ENCODE data around the gene UBTF. TPM values are rescaled to one million over a fixed set of nuclear protein-coding genes. Genes with fewer than 3 reads are reported as not detected.

The UBTF gene
- total RNA-seq, 1 donor from 2014 or later = 53.9 TPM

- DNase-seq = no peak
- peaks cover 20% of the 10 kb centered on the region for H3K36me3 ChIP-seq
- intact Hi-C loops (cut with micrococcal nuclease) = no loop called here
- H3K27ac ChIP-seq (replicated peaks) = peak overlapping the region; percentile 98
- no peak for TF ChIP-seq CTCF (IDR thresholded peaks at IDR 0.05; ENCODE audit: borderline replicate concordance)
- peaks cover 44% of the 10 kb centered on the region for H3K4me1 ChIP-seq
- H3K27me3 ChIP-seq (ENCODE audit: low read depth) = no peaks in the 10 kb centered on the region
- H3K4me3 ChIP-seq = peak overlapping the region; percentile 84
- H3K9me3 ChIP-seq (replicated peaks) = no peaks in the 10 kb centered on the region
Observed at GRCh38 chr17:44200478-44201155, 18.9 kb downstream of the UBTF start.

- DNase-seq = peak; percentile 99
- intact Hi-C loops (cut with micrococcal nuclease) = no loop called here
- Histone ChIP-seq H3K4me1 (peaks cover 44% of the 10 kb centered on the region), H3K4me3 (peak within 1 kb of the TSS; percentile 84), H3K27me3 (ENCODE audit: low read depth) (no peaks in the 10 kb centered on the region), H3K27ac (replicated peaks) (peak within 1 kb of the TSS; percentile 98), H3K9me3 (replicated peaks) (no peaks in the 10 kb centered on the region), H3K36me3 (peaks cover 28% of the 10 kb centered on the region)
- TF ChIP-seq CTCF (IDR thresholded peaks at IDR 0.05; ENCODE audit: borderline replicate concordance) = no peak
Observed at GRCh38 chr17:44199553-44200477, 19.7 kb downstream of the UBTF start, which contains the start of gene ATXN7L3. Gene ATXN7L3 (minus strand): TSS chr17:44199884. CDS start chr17:44198070, 1,814 bp downstream.

- Histone ChIP-seq H3K36me3 (peaks cover 36% of the 10 kb centered on the region), H3K27ac (replicated peaks) (peak overlapping the region; percentile 98), H3K9me3 (replicated peaks) (no peaks in the 10 kb centered on the region), H3K27me3 (ENCODE audit: low read depth) (no peaks in the 10 kb centered on the region), H3K4me1 (peaks cover 38% of the 10 kb centered on the region), H3K4me3 (peak overlapping the region; percentile 84)
- no peak for TF ChIP-seq CTCF (IDR thresholded peaks at IDR 0.05; ENCODE audit: borderline replicate concordance)
- DNase-seq = peak; percentile 67
- intact Hi-C loops (cut with micrococcal nuclease) = no loop called here
Observed at GRCh38 chr17:44198721-44199552, 20.5 kb downstream of the UBTF start.

- no peak for DNase-seq
- Histone ChIP-seq H3K4me3 (peak overlapping the region; percentile 84), H3K9me3 (replicated peaks) (no peaks in the 10 kb centered on the region), H3K27me3 (ENCODE audit: low read depth) (no peaks in the 10 kb centered on the region), H3K36me3 (peaks cover 44% of the 10 kb centered on the region), H3K27ac (replicated peaks) (peak overlapping the region; percentile 98), H3K4me1 (peaks cover 32% of the 10 kb centered on the region)
- intact Hi-C loops (cut with micrococcal nuclease) = no loop called here
- TF ChIP-seq CTCF (IDR thresholded peaks at IDR 0.05; ENCODE audit: borderline replicate concordance) = no peak
Observed at GRCh38 chr17:44197980-44198720, 21.3 kb downstream of the UBTF start.
